Peyer's patch (tissue), 4 donors: ENCODE results near the gene TENT5C.

Experiments used
- CTCF ChIP-seq, 6 experiments: fragments of 450-650 bp in 4 of 6; fragments of 200-600 bp in 2 of 6; sonication (generic) in 1 of 6; IDR thresholded peaks; one replicate each; pipeline ENCODE4 v1.5.1; 2017 to 2019; ENCODE audit warnings: antibody characterized with exemption in 6 of 6, mild to moderate bottlenecking in 3 of 6, moderate library complexity in 1 of 6
- POLR2A ChIP-seq, 2 donors: fragments of 450-650 bp; IDR thresholded peaks; one replicate each; pipeline ENCODE4 v1.5.1; 2017; ENCODE audit warnings: antibody characterized with exemption in 2 of 2, mild to moderate bottlenecking in 2 of 2, moderate library complexity in 2 of 2

- TF ChIP-seq CTCF (IDR thresholded peaks at IDR 0.05) (no peak), POLR2A (IDR thresholded peaks at IDR 0.05) (no peak)
These were observed 40.4 kb downstream of the TENT5C start for GRCh38 chr1:117646007-117646811.
